ENCODE data around the gene SREBF2.

Gene SREBF2

GRCh38 chr22:41813726-41814410 lies 19.0 kb upstream of the SREBF2 start:
- Histone ChIP-seq H3K9ac (ENCODE audit: low read depth, low read length) (no peak overlapping the region), H3K36me3 (ENCODE audit: insufficient read depth, low read length) (peaks cover 4% of the 10 kb centered on the region; the same call in 1 of the 2 replicates)

DNA sequence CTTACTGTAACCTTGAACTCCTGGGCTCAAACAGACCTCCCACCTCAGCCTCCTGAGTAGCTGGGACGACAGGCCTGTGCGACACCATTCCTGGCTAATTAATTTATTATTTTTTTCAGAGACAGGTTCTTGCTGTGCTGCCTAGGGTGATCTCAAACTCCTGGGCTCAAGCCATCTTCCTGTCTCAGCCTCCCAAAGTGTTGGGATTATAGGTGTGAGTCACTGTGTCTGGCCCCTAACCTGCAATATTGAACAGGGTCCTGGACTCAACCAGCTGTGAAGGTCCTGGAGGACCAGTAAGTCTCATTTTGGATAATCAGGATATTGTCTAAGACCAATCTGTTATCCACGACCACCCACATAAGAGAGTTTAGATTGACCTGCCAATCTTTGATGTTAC lies 17.2 kb upstream of the SREBF2 start:
- 0 out of 2 replicates have a peak, but pooled peaks cover 4% of the 10 kb centered on the region for H3K36me3 ChIP-seq (ENCODE audit: insufficient read depth, low read length)
- no peaks in the 10 kb centered on the region for H3K4me1 ChIP-seq (ENCODE audit: insufficient read depth, low read length)

More at GRCh38 chr22:41813726-41814410, 19.0 kb upstream of the SREBF2 start:
- no peaks in the 10 kb centered on the region for H3K4me1 ChIP-seq (ENCODE audit: insufficient read depth, low read length)
- H3K9me3 ChIP-seq (ENCODE audit: control insufficient read depth, insufficient read depth, low read length), result no peaks in the 10 kb centered on the region

GRCh38 chr22:41816241-41816640 lies 16.7 kb upstream of the SREBF2 start:
- Histone ChIP-seq H3K9ac (ENCODE audit: low read depth, low read length) (no peak overlapping the region), H3K36me3 (ENCODE audit: insufficient read depth, low read length) (0 out of 2 replicates have a peak, but pooled peaks cover 4% of the 10 kb centered on the region), H3K9me3 (ENCODE audit: control insufficient read depth, insufficient read depth, low read length) (no peaks in the 10 kb centered on the region), H3K4me1 (ENCODE audit: insufficient read depth, low read length) (no peaks in the 10 kb centered on the region)

More for the DNA sequence above, 17.2 kb upstream of the SREBF2 start:
- Histone ChIP-seq H3K9me3 (ENCODE audit: control insufficient read depth, insufficient read depth, low read length) (no peaks in the 10 kb centered on the region), H3K9ac (ENCODE audit: low read depth, low read length) (no peak overlapping the region)

- Histone ChIP-seq H3K9me3 (ENCODE audit: control insufficient read depth, insufficient read depth, low read length) (no peaks in the 10 kb centered on the region), H3K36me3 (ENCODE audit: insufficient read depth, low read length) (0 out of 2 replicates have a peak, but pooled peaks cover 2% of the 10 kb centered on the region), H3K4me1 (ENCODE audit: insufficient read depth, low read length) (no peaks in the 10 kb centered on the region), H3K9ac (ENCODE audit: low read depth, low read length) (no peak overlapping the region)
Measured at GRCh38 chr22:41816871-41817270, 16.0 kb upstream of the SREBF2 start.

DNA sequence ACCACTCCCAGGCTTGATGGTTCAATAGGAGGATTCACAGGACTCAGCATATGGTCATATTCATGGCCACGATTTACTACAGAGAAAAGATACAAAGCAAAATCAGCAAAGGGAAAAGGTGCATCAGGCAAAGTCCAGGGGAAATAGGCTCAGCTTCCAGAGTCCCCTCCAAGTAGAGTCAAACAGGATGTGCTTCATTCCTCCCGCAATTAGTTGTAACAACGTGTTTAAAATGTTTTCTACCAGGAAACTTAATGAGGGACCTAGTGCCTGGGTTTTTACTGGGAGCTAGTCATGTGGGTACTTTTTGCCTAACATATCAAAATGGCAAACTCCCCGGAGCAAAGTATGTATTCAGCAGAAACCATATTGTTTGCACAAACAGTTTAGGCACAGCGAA lies 14.9 kb upstream of the SREBF2 start:
- H3K36me3 ChIP-seq (ENCODE audit: insufficient read depth, low read length), result no peaks in the 10 kb centered on the region

DNA sequence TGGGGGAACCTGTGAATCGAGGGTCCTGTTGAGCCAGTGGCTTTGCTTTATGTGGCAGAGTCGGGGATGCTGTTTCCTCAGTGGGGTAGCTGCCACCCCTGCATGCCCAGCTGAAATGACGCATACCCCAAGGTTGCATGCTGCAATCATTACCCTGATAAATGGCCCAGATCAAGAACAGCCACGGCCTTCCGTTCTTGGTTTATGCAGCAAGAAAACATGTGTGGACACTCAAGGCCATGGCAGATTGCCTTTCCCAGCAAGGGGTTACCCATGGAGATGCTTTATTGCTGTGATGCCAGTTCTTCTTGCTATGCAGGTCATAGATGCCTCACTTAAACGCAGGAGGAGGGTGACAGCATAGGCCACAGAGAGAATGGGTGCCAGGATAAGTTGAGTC lies 14.3 kb upstream of the SREBF2 start:
- Histone ChIP-seq H3K4me1 (ENCODE audit: insufficient read depth, low read length) (peaks cover 2% of the 10 kb centered on the region; the same call in 1 of the 2 replicates), H3K36me3 (ENCODE audit: insufficient read depth, low read length) (no peaks in the 10 kb centered on the region), H3K9me3 (ENCODE audit: control insufficient read depth, insufficient read depth, low read length) (no peaks in the 10 kb centered on the region), H3K9ac (ENCODE audit: low read depth, low read length) (no peak overlapping the region)

More for the DNA sequence above, 14.9 kb upstream of the SREBF2 start:
- Histone ChIP-seq H3K4me1 (ENCODE audit: insufficient read depth, low read length) (no peaks in the 10 kb centered on the region), H3K9me3 (ENCODE audit: control insufficient read depth, insufficient read depth, low read length) (no peaks in the 10 kb centered on the region), H3K9ac (ENCODE audit: low read depth, low read length) (no peak overlapping the region)

DNA sequence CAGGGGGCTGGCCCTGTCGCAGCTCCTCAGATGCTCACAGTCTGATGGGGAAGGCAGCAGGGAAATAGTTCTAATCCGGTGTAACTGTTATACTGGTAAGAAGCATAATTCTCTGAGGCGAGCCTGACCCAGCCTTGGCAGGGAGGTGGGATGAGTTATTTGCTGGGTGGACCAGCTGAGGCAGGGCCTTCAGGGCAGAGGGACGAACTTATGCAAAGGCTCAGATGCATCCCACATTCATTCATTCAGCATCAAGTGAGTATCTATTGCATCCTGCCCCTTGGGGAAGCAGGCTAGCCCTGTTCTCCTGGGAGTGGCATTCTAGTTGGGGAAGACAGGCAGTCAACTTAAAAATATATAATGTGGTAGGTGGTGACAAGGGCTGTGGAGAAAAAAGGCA lies 13.6 kb upstream of the SREBF2 start:
- no peaks in the 10 kb centered on the region for H3K9me3 ChIP-seq (ENCODE audit: control insufficient read depth, insufficient read depth, low read length)
- peaks cover 6% of the 10 kb centered on the region; the same call in 1 of the 2 replicates for H3K4me1 ChIP-seq (ENCODE audit: insufficient read depth, low read length)
- no peaks in the 10 kb centered on the region for H3K36me3 ChIP-seq (ENCODE audit: insufficient read depth, low read length)
- H3K9ac ChIP-seq (ENCODE audit: low read depth, low read length), result no peak overlapping the region

DNA sequence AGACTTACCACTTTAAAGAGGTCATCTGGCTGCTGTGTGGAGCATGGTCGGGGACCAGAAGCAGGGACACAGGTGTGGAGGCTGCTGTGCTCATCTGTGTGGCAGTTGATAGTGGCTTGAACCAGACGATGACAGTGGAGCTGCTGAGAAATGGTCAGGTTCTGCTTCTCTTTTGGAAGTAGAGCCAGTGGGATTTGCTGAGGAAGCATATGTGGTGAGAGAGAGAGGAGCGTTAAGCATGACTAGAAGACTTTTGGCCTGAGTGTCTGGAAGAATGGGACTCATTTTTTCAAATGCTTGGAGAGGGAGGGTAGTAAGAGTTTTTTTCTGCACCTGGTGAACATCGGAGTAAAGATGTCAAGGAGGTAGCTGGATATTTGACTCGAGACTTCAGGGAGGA lies 12.5 kb upstream of the SREBF2 start:
- peaks cover 6% of the 10 kb centered on the region; the same call in 1 of the 2 replicates for H3K4me1 ChIP-seq (ENCODE audit: insufficient read depth, low read length)
- H3K9ac ChIP-seq (ENCODE audit: low read depth, low read length), result no peak overlapping the region
- no peaks in the 10 kb centered on the region for H3K36me3 ChIP-seq (ENCODE audit: insufficient read depth, low read length)
- no peaks in the 10 kb centered on the region for H3K9me3 ChIP-seq (ENCODE audit: control insufficient read depth, insufficient read depth, low read length)

DNA sequence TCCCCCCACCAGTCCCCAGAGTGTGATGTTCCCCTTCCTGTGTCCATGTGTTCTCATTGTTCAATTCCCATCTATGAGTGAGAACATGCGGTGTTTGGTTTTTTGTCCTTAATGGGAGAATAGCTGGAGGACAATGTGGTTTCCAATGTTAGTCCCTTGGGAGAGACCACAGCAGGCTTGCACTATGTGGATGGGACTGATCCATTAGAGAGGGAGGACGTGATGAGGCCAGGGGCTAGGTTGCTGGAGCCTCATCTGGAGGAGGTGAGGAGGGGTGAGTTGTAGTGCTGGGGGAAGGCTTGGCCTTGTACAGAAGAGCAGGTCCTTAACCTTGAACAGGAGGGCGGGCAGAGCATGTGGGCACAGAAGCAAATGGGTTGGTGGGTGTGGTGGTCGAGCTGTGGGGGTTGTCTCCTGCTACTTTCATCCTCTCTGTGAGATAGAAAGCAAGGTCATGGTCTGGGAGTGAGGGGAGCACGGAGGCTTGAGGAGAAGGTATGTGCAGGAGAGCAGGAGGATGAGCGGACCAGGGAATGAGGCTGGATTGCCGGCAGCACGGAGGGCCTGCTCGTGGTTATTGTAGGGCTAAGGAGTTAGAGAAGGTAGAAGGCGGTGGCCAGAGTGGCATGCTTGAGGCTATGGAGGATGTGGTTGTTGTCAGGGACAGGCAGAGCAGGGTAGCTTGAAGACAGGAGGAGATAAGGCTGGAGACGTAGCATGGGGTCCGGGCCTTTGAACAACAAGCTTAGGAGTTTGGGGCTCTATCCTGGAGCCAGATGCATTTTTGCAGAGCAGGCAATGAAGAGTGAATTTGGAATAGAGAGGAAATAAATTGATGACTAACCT lies 11.2 kb upstream of the SREBF2 start:
- H3K36me3 ChIP-seq (ENCODE audit: insufficient read depth, low read length), result no peaks in the 10 kb centered on the region
- no peak overlapping the region for H3K9ac ChIP-seq (ENCODE audit: low read depth, low read length)
- H3K4me1 ChIP-seq (ENCODE audit: insufficient read depth, low read length), result peaks cover 10% of the 10 kb centered on the region
- H3K9me3 ChIP-seq (ENCODE audit: control insufficient read depth, insufficient read depth, low read length), result no peaks in the 10 kb centered on the region

GRCh38 chr22:41822317-41823057 lies 10.4 kb upstream of the SREBF2 start:
- peaks cover 15% of the 10 kb centered on the region for H3K4me1 ChIP-seq (ENCODE audit: insufficient read depth, low read length)
- no peaks in the 10 kb centered on the region for H3K36me3 ChIP-seq (ENCODE audit: insufficient read depth, low read length)
- no peak overlapping the region for H3K9ac ChIP-seq (ENCODE audit: low read depth, low read length)

DNA sequence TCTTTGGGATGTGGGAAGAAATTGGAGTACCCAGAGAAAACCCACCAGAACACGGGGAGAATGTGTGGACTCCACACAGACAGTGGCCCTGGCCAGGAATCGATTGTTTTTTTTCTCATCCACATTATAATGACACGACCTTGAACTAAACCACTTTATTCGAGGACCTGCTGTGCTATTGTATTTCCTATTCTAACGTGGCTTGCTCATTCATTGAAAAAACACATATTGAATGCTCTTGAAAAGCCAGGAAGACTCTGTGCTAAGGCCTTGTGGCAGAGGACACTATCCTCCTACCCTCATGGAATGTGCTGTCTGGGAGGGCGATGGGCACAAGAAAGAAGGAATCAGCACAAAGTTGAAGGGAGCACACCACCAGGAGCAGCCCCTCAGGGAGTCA lies 9.1 kb upstream of the SREBF2 start:
- no peaks in the 10 kb centered on the region for H3K9me3 ChIP-seq (ENCODE audit: control insufficient read depth, insufficient read depth, low read length)
- no peaks in the 10 kb centered on the region for H3K36me3 ChIP-seq (ENCODE audit: insufficient read depth, low read length)
- H3K9ac ChIP-seq (ENCODE audit: low read depth, low read length), result no peak overlapping the region
- H3K4me1 ChIP-seq (ENCODE audit: insufficient read depth, low read length), result peaks cover 15% of the 10 kb centered on the region

More at GRCh38 chr22:41822317-41823057, 10.4 kb upstream of the SREBF2 start:
- H3K9me3 ChIP-seq (ENCODE audit: control insufficient read depth, insufficient read depth, low read length), result no peaks in the 10 kb centered on the region

GRCh38 chr22:41825376-41825775 lies 7.5 kb upstream of the SREBF2 start:
- H3K9me3 ChIP-seq (ENCODE audit: control insufficient read depth, insufficient read depth, low read length), result no peaks in the 10 kb centered on the region
- peaks cover 15% of the 10 kb centered on the region for H3K4me1 ChIP-seq (ENCODE audit: insufficient read depth, low read length)
- no peaks in the 10 kb centered on the region for H3K36me3 ChIP-seq (ENCODE audit: insufficient read depth, low read length)
- no peak overlapping the region for H3K9ac ChIP-seq (ENCODE audit: low read depth, low read length)

GRCh38 chr22:41826021-41826420 lies 6.9 kb upstream of the SREBF2 start:
- Histone ChIP-seq H3K36me3 (ENCODE audit: insufficient read depth, low read length) (no peaks in the 10 kb centered on the region), H3K9ac (ENCODE audit: low read depth, low read length) (no peak overlapping the region), H3K9me3 (ENCODE audit: control insufficient read depth, insufficient read depth, low read length) (no peaks in the 10 kb centered on the region), H3K4me1 (ENCODE audit: insufficient read depth, low read length) (peaks cover 15% of the 10 kb centered on the region)

All from ES-I3 (cell line).